Activated naive CD8-positive, alpha-beta T cell treated with anti-CD3 and anti-CD28 coated beads, Interleukin-2, amount 50 U/mL, for 24 hours (primary cell): ENCODE results near the gene BCAS4.

Source experiments
- ATAC-seq: fragments of 150-1000 bp; cut with Tn5 transposase; one replicate; pipeline ENCODE4 v1.10.0; 2021
- DNase-seq: peaks from one replicate; pipeline ENCODE4 v3.0.0; 2021
- H3K27ac Mint-ChIP-seq: one replicate; pipeline ENCODE4 v1.8.0; 2021; ENCODE audit warnings: mild to moderate bottlenecking, mixed read lengths
- H3K27me3 Mint-ChIP-seq: one replicate; pipeline ENCODE4 v1.8.0; 2021; ENCODE audit warnings: mixed read lengths
- H3K36me3 Mint-ChIP-seq: one replicate; pipeline ENCODE4 v1.8.0; 2021; ENCODE audit warnings: low read depth, mixed read lengths
- H3K4me1 Mint-ChIP-seq: one replicate; pipeline ENCODE4 v1.8.0; 2021; ENCODE audit warnings: mixed read lengths
- H3K4me3 Mint-ChIP-seq: one replicate; pipeline ENCODE4 v1.8.0; 2021; ENCODE audit warnings: mild to moderate bottlenecking, moderate library complexity, mixed read lengths
- H3K9me3 Mint-ChIP-seq: one replicate; pipeline ENCODE4 v1.8.0; 2021; ENCODE audit warnings: mixed read lengths

Gene BCAS4

GRCh38 chr20:50858525-50858924 is 63.7 kb downstream of the BCAS4 start:
- no peaks in the 10 kb centered on the region for H3K4me1 Mint-ChIP-seq
- no peak overlapping the region for H3K27ac Mint-ChIP-seq
- no peak overlapping the region for H3K4me3 Mint-ChIP-seq
- H3K9me3 Mint-ChIP-seq, result no peaks in the 10 kb centered on the region
- DNase-seq (no peak), ATAC-seq (no peak)
- no peaks in the 10 kb centered on the region for H3K27me3 Mint-ChIP-seq
- H3K36me3 Mint-ChIP-seq, result no peaks in the 10 kb centered on the region

DNA sequence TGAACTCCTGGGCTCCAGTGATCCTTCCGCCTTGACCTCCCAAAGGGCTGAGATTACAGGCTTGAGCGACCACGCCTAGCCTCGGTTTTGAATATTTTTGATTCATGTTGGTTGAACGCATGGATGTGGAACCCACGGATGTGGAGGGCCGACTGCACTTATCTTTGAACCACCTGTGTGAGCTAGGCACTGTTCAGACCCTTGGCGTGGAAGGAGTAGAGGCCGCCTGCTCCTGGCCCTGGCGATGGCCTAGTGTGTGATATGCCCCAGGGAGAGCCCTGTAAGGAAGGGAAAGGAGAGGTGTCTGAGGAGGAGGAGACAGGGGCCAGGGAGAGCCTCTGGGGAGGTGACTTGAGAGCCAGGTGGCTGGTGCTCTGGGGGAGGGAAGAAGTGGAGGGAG is 64.3 kb downstream of the BCAS4 start:
- Mint-ChIP-seq H3K4me1 (no peaks in the 10 kb centered on the region), H3K36me3 (no peaks in the 10 kb centered on the region), H3K4me3 (no peak overlapping the region), H3K27me3 (no peaks in the 10 kb centered on the region), H3K9me3 (no peaks in the 10 kb centered on the region), H3K27ac (no peak overlapping the region)
- DNase-seq (no peak), ATAC-seq (no peak)

DNA sequence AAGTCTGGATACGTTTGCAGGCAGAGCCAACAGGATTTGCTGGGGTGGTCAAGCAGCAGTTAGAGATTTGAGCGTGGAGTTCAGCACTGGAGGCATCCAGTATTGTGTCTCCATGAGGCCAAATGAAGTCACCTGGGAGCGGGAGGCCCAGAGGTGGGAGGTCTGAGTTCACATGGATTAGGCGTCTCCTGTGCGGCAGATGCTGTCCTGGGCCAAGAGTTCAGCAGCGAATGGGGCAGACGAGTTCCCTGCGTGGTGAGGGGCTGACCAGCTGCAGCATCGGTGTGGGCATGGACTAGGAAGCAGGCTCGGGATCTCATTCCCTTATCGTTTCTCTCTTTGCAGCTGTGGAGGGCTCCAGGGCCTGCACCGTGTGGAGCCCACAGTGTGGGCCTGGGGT is 66.2 kb downstream of the BCAS4 start:
- ATAC-seq (no peak), DNase-seq (no peak)
- Mint-ChIP-seq H3K4me3 (no peak overlapping the region), H3K27me3 (no peaks in the 10 kb centered on the region), H3K36me3 (no peaks in the 10 kb centered on the region), H3K9me3 (no peaks in the 10 kb centered on the region), H3K4me1 (no peaks in the 10 kb centered on the region), H3K27ac (no peak overlapping the region)

GRCh38 chr20:50862546-50862945 is 67.7 kb downstream of the BCAS4 start:
- Mint-ChIP-seq H3K9me3 (no peaks in the 10 kb centered on the region), H3K4me1 (no peaks in the 10 kb centered on the region), H3K27me3 (no peaks in the 10 kb centered on the region), H3K27ac (no peak overlapping the region), H3K36me3 (no peaks in the 10 kb centered on the region), H3K4me3 (no peak overlapping the region)
- no peak for DNase-seq
- no peak for ATAC-seq

- Mint-ChIP-seq H3K27ac (no peak overlapping the region), H3K4me1 (no peaks in the 10 kb centered on the region), H3K9me3 (no peaks in the 10 kb centered on the region), H3K4me3 (no peak overlapping the region), H3K36me3 (no peaks in the 10 kb centered on the region), H3K27me3 (no peaks in the 10 kb centered on the region)
- ATAC-seq, result no peak
- no peak for DNase-seq
These were observed 70.3 kb downstream of the BCAS4 start for GRCh38 chr20:50865114-50865513.

- Mint-ChIP-seq H3K36me3 (no peaks in the 10 kb centered on the region), H3K27ac (no peak overlapping the region), H3K4me1 (no peaks in the 10 kb centered on the region), H3K9me3 (no peaks in the 10 kb centered on the region), H3K4me3 (no peak overlapping the region), H3K27me3 (no peaks in the 10 kb centered on the region)
- no peak for DNase-seq
- ATAC-seq, result no peak
These were observed 70.7 kb downstream of the BCAS4 start for GRCh38 chr20:50865591-50865990.

GRCh38 chr20:50866036-50866685 is 71.3 kb downstream of the BCAS4 start:
- Mint-ChIP-seq H3K4me1 (no peaks in the 10 kb centered on the region), H3K27me3 (no peaks in the 10 kb centered on the region), H3K36me3 (no peaks in the 10 kb centered on the region), H3K4me3 (no peak overlapping the region), H3K9me3 (no peaks in the 10 kb centered on the region), H3K27ac (no peak overlapping the region)
- no peak for DNase-seq
- ATAC-seq, result peak; percentile 4

- Mint-ChIP-seq H3K4me1 (no peaks in the 10 kb centered on the region), H3K27ac (no peak overlapping the region), H3K27me3 (no peaks in the 10 kb centered on the region), H3K9me3 (no peaks in the 10 kb centered on the region), H3K4me3 (no peak overlapping the region), H3K36me3 (no peaks in the 10 kb centered on the region)
- ATAC-seq, result no peak
- no peak for DNase-seq
These were observed 72.0 kb downstream of the BCAS4 start for GRCh38 chr20:50866831-50867230.

- H3K27me3 Mint-ChIP-seq, result no peaks in the 10 kb centered on the region
- no peak overlapping the region for H3K27ac Mint-ChIP-seq
- no peaks in the 10 kb centered on the region for H3K9me3 Mint-ChIP-seq
- H3K4me3 Mint-ChIP-seq, result no peak overlapping the region
- H3K4me1 Mint-ChIP-seq, result no peaks in the 10 kb centered on the region
- no peaks in the 10 kb centered on the region for H3K36me3 Mint-ChIP-seq
- ATAC-seq, result no peak
- no peak for DNase-seq
These were observed 72.9 kb downstream of the BCAS4 start for GRCh38 chr20:50867805-50868204.

- ATAC-seq (no peak), DNase-seq (no peak)
- Mint-ChIP-seq H3K4me1 (no peaks in the 10 kb centered on the region), H3K27ac (peak overlapping the region; percentile 20), H3K4me3 (no peak overlapping the region), H3K9me3 (no peaks in the 10 kb centered on the region), H3K36me3 (no peaks in the 10 kb centered on the region), H3K27me3 (no peaks in the 10 kb centered on the region)
These were observed 73.9 kb downstream of the BCAS4 start for GRCh38 chr20:50868509-50869495.

- DNase-seq (no peak), ATAC-seq (no peak)
- no peaks in the 10 kb centered on the region for H3K27me3 Mint-ChIP-seq
- H3K4me3 Mint-ChIP-seq, result no peak overlapping the region
- no peaks in the 10 kb centered on the region for H3K4me1 Mint-ChIP-seq
- no peak overlapping the region for H3K27ac Mint-ChIP-seq
- no peaks in the 10 kb centered on the region for H3K36me3 Mint-ChIP-seq
- H3K9me3 Mint-ChIP-seq, result no peaks in the 10 kb centered on the region
These were observed 75.8 kb downstream of the BCAS4 start for GRCh38 chr20:50870561-50871161.

GRCh38 chr20:50872560-50873425 is 77.9 kb downstream of the BCAS4 start:
- Mint-ChIP-seq H3K4me1 (no peaks in the 10 kb centered on the region), H3K36me3 (no peaks in the 10 kb centered on the region), H3K9me3 (no peaks in the 10 kb centered on the region), H3K27me3 (no peaks in the 10 kb centered on the region), H3K4me3 (no peak overlapping the region), H3K27ac (no peak overlapping the region)
- DNase-seq (no peak), ATAC-seq (no peak)

DNA sequence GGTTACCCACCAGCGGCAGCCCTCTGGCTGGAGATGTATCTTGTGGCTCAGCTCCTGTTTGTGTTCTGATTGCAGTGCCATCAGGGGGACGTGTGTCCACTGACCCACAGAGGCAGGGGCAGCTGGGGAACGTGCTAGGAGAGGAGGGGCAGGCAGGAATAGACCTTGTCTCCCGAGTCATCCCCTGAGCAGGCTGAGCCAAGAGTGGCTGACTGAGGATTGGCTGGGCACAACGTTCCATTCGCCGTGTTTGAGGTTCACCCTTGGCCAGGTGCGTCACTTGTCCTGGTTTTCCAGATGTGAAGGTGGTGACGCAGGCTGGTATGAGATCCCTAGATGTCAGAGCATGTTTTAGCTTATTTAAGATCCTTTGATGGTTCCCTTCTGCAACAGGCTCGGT is 78.7 kb downstream of the BCAS4 start:
- DNase-seq (no peak), ATAC-seq (no peak)
- Mint-ChIP-seq H3K36me3 (no peaks in the 10 kb centered on the region), H3K4me3 (no peak overlapping the region), H3K9me3 (no peaks in the 10 kb centered on the region), H3K27me3 (no peaks in the 10 kb centered on the region), H3K27ac (no peak overlapping the region), H3K4me1 (no peaks in the 10 kb centered on the region)

DNA sequence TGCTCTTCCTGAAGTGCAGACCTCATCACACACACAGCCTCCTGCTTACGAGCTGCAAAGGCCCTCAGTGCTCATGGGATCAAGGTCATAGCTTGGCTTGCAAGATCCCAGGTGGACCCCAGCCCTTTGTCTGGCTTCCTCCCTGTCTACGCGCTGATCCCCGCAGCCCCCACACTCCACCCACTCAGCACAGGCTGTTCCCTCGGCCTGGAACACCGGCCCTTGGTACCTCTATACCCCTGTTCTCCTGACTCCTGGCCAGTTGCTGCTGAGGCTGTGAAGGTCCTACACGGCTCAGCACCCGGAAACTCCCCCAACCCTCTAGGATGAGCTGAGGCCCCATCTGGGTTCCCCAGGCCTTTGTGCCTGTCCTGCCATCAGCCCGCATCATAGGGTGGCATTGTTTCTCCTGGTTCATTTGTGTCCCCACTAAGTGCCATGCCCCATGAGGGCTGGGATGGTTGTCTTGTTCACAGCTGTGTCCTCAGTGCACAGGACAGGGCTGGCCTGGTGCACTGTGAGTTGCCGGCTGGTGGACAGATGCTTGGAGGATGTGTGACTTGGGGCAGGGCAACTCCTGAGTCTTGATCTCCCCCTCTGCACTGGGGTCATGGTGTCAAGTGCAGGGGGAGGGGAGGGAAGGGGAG is 79.4 kb downstream of the BCAS4 start:
- H3K4me1 Mint-ChIP-seq, result no peaks in the 10 kb centered on the region
- ATAC-seq, result no peak

More for the DNA sequence above, 79.4 kb downstream of the BCAS4 start:
- no peaks in the 10 kb centered on the region for H3K27me3 Mint-ChIP-seq
- H3K9me3 Mint-ChIP-seq, result no peaks in the 10 kb centered on the region
- H3K36me3 Mint-ChIP-seq, result no peaks in the 10 kb centered on the region
- peak overlapping the region; percentile 42 for H3K27ac Mint-ChIP-seq
- no peak overlapping the region for H3K4me3 Mint-ChIP-seq
- no peak for DNase-seq
